Hepatocyte (in vitro differentiated cells): ENCODE measurements around the gene SLC35E2B.
"Not testable (repeated sequence)": the region's sequence is repeated elsewhere in the genome, so short reads cannot be mapped to it uniquely, and the experiment has no call there.

Experiments
- EZH2phosphoT487 ChIP-seq: fragments of 200-600 bp; sonication (generic); IDR thresholded peaks from one replicate; pipeline ENCODE4 v1.6.1; 2018; ENCODE audit warnings: antibody characterized with exemption, mild to moderate bottlenecking, low read depth, moderate library complexity; ENCODE audit not compliant: unreplicated experiment, severe bottlenecking
- TF ChIP-seq, protein P1 (sequence below): fragments of 200-600 bp; sonication (generic); IDR thresholded peaks from 2 replicates; pipeline ENCODE4 v1.5.1; 2016; ENCODE audit warnings: antibody characterized with exemption, mild to moderate bottlenecking; ENCODE audit not compliant: poor library complexity

DNA sequence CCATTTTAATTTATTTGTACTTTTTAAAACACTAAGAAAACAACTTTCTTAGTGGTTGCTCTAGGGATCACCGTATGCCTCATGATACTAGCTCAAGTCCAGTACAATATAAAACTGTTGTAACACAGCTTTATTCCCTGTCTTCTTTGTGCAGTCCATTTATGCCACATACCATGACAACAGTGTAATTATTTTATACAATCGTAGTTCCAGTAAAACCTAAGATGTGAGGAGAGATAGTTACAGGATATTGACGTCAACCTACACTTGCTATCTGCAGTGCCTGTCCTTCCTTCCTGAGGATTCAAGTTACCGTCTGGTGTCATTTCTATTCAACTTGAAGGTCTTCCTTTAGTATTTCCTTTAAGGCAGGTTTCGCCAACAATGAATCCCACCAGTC is 46.3 kb downstream of the SLC35E2B start:
- TF ChIP-seq, protein P1, sequence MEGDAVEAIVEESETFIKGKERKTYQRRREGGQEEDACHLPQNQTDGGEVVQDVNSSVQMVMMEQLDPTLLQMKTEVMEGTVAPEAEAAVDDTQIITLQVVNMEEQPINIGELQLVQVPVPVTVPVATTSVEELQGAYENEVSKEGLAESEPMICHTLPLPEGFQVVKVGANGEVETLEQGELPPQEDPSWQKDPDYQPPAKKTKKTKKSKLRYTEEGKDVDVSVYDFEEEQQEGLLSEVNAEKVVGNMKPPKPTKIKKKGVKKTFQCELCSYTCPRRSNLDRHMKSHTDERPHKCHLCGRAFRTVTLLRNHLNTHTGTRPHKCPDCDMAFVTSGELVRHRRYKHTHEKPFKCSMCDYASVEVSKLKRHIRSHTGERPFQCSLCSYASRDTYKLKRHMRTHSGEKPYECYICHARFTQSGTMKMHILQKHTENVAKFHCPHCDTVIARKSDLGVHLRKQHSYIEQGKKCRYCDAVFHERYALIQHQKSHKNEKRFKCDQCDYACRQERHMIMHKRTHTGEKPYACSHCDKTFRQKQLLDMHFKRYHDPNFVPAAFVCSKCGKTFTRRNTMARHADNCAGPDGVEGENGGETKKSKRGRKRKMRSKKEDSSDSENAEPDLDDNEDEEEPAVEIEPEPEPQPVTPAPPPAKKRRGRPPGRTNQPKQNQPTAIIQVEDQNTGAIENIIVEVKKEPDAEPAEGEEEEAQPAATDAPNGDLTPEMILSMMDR: not testable (repeated sequence)
- TF ChIP-seq EZH2phosphoT487: not testable (repeated sequence)
